Spleen (tissue), 7 donors: ENCODE results near the gene OPCML.

Source experiments
- CTCF ChIP-seq, 11 experiments: fragments of 200-600 bp in 7 of 11; fragments of 450-650 bp in 4 of 11; sonication (generic) in 4 of 11; IDR thresholded peaks in 8 of 11; conservative IDR thresholded peaks in 3 of 11; 1 replicate in 7 of 11; 2 replicates in 4 of 11; pipeline versions ENCODE4 v1.4.0 to v1.8.0; 2016 to 2021; ENCODE audit warnings: antibody characterized with exemption in 11 of 11, inconsistent platforms in 4 of 11, mild to moderate bottlenecking in 1 of 11
- POLR2A ChIP-seq, 3 donors: fragments of 450-650 bp; IDR thresholded peaks; one replicate each; pipeline ENCODE4 v1.5.1; 2017; ENCODE audit warnings: antibody characterized with exemption in 3 of 3, mild to moderate bottlenecking in 1 of 3
- donor health status: DM: no; HTN: no; CAD: no; lungs with moderate emphysema.
- donor health status: DM: no; HTN: no; CAD: no.
- donor health status: DM: no; HTN: no; CAD: no.

- no peak for TF ChIP-seq CTCF (IDR thresholded peaks at IDR 0.05 in 8 of 11, conservative IDR thresholded peaks at IDR 0.05 in 3 of 11)
- TF ChIP-seq POLR2A (IDR thresholded peaks at IDR 0.05), result no peak
These were observed 118.6 kb downstream of the OPCML start for GRCh38 chr11:133413703-133414102.
